HEK293T (cell line): Measurements from ENCODE around the gene SLC35F3.
"Not testable (repeated sequence)": the region's sequence is repeated elsewhere in the genome, so short reads cannot be mapped to it uniquely, and the experiment has no call there.

Experiments
- CTCF ChIA-PET: fragments of 350-600 bp; formaldehyde crosslinking; extraction: SDS; loops from one replicate; lab custom pipeline; 2021; ENCODE audit warnings: antibody characterized with exemption, inconsistent platforms; lab: Yijun Ruan, JAX
- POLR2A ChIA-PET: fragments of 350-600 bp; formaldehyde crosslinking; extraction: SDS; loops from one replicate; lab custom pipeline; 2020; ENCODE audit warnings: antibody characterized with exemption, inconsistent platforms; lab: Yijun Ruan, JAX
- DNase-seq: peaks from one replicate; pipeline ENCODE4 v3.0.0; 2012; ENCODE audit warnings: mixed read lengths; ENCODE audit errors: extremely low spot score
- ARNT ChIP-seq: fragments of 450-650 bp; IDR thresholded peaks from 2 replicates; pipeline ENCODE4 v1.6.1; 2017; ENCODE audit warnings: mild to moderate bottlenecking
- BHLHE40 ChIP-seq: fragments of 450-650 bp; IDR thresholded peaks from 2 replicates; pipeline ENCODE4 v1.6.1; 2016; ENCODE audit warnings: mild to moderate bottlenecking, moderate library complexity, borderline replicate concordance
- ELF4 ChIP-seq: fragments of 450-650 bp; IDR thresholded peaks from 2 replicates; pipeline ENCODE4 v1.6.1; 2017; ENCODE audit warnings: antibody characterized with exemption
- FOXA1 ChIP-seq: fragments of 450-650 bp; IDR thresholded peaks from 2 replicates; pipeline ENCODE4 v1.6.1; 2016; ENCODE audit warnings: mild to moderate bottlenecking
- FOXK2 ChIP-seq: fragments of 450-650 bp; IDR thresholded peaks from 2 replicates; pipeline ENCODE4 v1.6.1; 2016; ENCODE audit warnings: mild to moderate bottlenecking
- FOXM1 ChIP-seq: fragments of 450-650 bp; IDR thresholded peaks from 2 replicates; pipeline ENCODE4 v1.6.1; 2017; ENCODE audit warnings: mild to moderate bottlenecking, borderline replicate concordance
- HDGF ChIP-seq: fragments of 450-650 bp; IDR thresholded peaks from 2 replicates; pipeline ENCODE4 v1.6.1; 2017; ENCODE audit warnings: antibody characterized with exemption, borderline replicate concordance
- L3MBTL2 ChIP-seq: fragments of 450-650 bp; conservative IDR thresholded peaks from 2 replicates; pipeline ENCODE4 v1.6.1; 2016; ENCODE audit warnings: mild to moderate bottlenecking
- LEF1 ChIP-seq: fragments of 450-650 bp; IDR thresholded peaks from 2 replicates; pipeline ENCODE4 v1.6.1; 2017; ENCODE audit warnings: mild to moderate bottlenecking, borderline replicate concordance
- NFRKB ChIP-seq: fragments of 450-650 bp; IDR thresholded peaks from 2 replicates; pipeline ENCODE4 v1.6.1; 2016; ENCODE audit warnings: mild to moderate bottlenecking, moderate library complexity
- SP1 ChIP-seq: fragments of 450-650 bp; IDR thresholded peaks from 2 replicates; pipeline ENCODE4 v1.6.1; 2017
- SUZ12 ChIP-seq: fragments of 450-650 bp; IDR thresholded peaks from 2 replicates; pipeline ENCODE4 v1.6.1; 2016; ENCODE audit warnings: mild to moderate bottlenecking
- ZNF384 ChIP-seq: fragments of 450-650 bp; IDR thresholded peaks from 2 replicates; pipeline ENCODE4 v1.6.1; 2016
- TF ChIP-seq, protein P1 (sequence below): fragments of 450-650 bp; IDR thresholded peaks from 2 replicates; pipeline ENCODE4 v1.6.1; 2016

SLC35F3 gene

DNA sequence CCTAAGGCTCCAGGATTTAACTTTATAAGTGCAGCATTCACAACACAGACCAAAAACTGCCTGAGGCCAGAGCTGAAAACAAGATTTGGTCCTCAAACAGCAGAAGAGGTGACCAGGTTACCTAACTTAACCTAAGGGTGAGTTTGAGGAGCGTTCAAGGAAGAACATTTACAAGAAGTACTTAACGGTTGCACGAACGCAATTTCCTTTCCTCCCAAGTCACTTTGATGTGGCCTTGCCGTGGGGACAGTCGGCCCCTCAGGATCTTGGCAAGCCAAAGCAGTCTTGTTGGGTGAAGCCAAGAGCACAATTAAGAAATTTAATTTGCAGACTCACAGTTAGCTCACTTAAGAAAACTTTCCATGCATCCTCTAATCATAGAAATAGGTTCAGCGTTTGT lies 266.1 kb downstream of the SLC35F3 start:
- TF ChIP-seq SP1 (no peak), BHLHE40 (no peak), HDGF (no peak), FOXM1 (no peak), ARNT (no peak), L3MBTL2 (no peak)
- TF ChIP-seq, protein P1, sequence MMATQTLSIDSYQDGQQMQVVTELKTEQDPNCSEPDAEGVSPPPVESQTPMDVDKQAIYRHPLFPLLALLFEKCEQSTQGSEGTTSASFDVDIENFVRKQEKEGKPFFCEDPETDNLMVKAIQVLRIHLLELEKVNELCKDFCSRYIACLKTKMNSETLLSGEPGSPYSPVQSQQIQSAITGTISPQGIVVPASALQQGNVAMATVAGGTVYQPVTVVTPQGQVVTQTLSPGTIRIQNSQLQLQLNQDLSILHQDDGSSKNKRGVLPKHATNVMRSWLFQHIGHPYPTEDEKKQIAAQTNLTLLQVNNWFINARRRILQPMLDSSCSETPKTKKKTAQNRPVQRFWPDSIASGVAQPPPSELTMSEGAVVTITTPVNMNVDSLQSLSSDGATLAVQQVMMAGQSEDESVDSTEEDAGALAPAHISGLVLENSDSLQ: no peak
- ChIA-PET POLR2A (no interaction called here), CTCF (interaction anchor here (0.6 to 1.4 kb wide), 2 partner anchors 17 to 1148 kb away, joined by 3 read pairs; no protein-coding TSS in a partner anchor)
- no peak for DNase-seq

DNA sequence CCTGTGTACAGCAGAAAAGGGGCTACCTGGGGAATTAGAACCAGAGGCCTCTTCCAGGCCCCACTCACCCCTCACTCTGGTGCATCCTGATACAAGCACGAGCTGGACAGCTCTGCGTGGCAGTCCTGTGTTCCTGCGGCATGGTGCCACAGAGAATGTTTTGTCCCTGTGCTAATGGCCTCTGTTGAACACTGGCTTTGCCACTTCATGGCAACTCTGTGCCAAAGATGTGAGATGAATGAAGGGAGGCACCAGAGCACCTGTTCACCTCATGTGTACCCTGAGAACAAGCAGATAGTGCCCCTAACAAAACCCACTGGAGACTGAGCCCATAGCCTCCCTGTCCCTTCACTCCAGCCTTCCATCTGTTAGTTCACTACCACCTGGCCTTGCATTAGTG lies 269.5 kb downstream of the SLC35F3 start:
- POLR2A ChIA-PET: no interaction called here
- no peak for DNase-seq

DNA sequence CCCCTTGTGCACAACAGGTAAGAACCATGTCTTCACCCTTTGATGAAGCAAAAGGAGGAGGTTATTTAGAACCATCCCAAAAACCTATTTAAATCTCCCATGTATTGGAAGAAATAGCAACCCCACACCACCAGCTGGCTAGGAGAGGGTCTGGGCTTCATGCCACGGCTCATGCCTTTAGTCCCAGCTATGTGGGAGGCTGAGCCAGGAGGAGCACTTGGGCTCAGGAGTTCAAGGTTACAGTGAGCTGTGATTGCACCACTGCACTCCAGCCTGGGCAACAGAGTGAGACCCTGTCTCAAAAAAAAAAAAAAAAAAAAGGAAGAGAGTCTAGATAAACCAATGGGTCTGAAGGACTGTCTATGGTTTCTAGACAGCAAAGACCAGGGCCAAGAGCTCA lies 270.9 kb downstream of the SLC35F3 start:
- POLR2A ChIA-PET: no interaction called here
- no peak for DNase-seq
- no peak for TF ChIP-seq SUZ12
- CTCF ChIA-PET: no interaction called here

More for the DNA sequence above, 269.5 kb downstream of the SLC35F3 start:
- TF ChIP-seq LEF1 (no peak), FOXK2 (no peak), FOXM1 (no peak), SUZ12 (no peak), ZNF384 (no peak)
- TF ChIP-seq, protein P1: no peak
- CTCF ChIA-PET: interaction anchor here (1.5 kb wide), 1 partner anchor 136 kb away, joined by 3 read pairs; no protein-coding TSS in a partner anchor

DNA sequence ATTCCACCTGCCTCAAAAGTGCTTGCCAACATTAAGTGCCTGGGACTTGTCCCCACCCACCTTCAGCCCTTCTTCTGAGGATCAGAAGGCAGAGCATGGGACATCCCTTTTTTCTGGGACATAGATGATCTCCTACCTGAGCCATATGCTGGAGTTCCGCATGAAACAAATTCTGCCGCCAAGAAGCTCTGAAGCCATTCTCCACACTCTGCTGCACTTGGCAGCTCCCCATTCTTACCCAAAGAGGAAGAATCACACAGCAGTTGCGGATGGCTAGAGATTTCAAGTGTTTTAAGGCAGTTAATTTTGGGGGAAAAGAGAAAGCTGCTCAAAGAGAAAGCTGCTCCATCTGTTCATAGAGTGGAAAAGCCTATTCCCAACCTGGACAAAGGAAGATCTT lies 271.5 kb downstream of the SLC35F3 start:
- DNase-seq: no peak
- CTCF ChIA-PET: no interaction called here
- TF ChIP-seq SUZ12 (no peak), FOXK2 (no peak), FOXM1 (no peak), LEF1 (no peak), BHLHE40 (no peak), HDGF (no peak)
- POLR2A ChIA-PET: no interaction called here

DNA sequence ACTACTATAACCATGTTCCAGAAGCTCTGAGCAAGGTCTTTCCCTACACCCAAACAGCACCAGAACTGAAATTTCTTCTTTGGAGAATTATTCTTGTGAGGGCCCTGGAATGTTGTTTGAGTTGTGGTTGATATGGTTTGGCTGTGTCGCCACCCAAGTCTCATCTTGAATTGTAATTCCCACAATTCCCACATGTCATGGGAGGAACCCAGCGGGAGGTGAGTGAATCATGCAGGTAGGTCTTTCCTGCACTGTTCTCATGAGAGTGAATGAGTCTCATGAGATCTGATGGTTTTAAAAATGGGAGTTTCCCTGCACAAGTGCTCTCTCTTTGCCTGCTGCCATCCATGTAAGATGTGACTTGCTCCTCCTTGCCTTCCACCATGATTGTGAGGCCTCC lies 272.4 kb downstream of the SLC35F3 start:
- DNase-seq, POLR2A ChIA-PET, CTCF ChIA-PET: not testable (repeated sequence)

DNA sequence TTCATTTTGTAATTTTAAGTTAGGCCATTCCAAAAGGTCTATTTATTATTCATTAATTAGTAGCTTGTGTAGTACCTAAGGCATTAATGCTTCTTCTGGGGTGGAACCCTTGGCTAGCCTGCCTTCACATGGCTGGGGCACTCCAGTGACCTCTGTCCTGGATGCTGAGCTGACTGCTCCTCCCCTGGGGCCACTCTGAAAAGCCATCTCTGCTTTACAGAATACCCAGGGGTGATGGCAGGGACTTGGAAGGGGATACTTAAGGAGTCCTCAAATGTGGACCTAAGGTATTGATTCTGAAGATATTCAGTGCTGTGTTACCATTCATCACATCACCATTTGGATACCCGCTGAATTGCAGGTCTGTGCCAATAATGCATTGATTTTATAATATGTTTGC lies 281.0 kb downstream of the SLC35F3 start:
- no peak for TF ChIP-seq LEF1
- TF ChIP-seq ZNF384: no peak
- no peak for TF ChIP-seq ELF4
- no peak for TF ChIP-seq BHLHE40
- TF ChIP-seq SP1: no peak
- TF ChIP-seq ARNT: no peak
- no peak for TF ChIP-seq HDGF
- no peak for TF ChIP-seq L3MBTL2
- TF ChIP-seq, protein P1: no peak
- no peak for TF ChIP-seq NFRKB
- no peak for TF ChIP-seq FOXA1
- POLR2A ChIA-PET: interaction anchor here (0.8 kb wide), 1 partner anchor 78 kb away, joined by 3 read pairs; no protein-coding TSS in a partner anchor
- CTCF ChIA-PET: no interaction called here
- DNase-seq: no peak

DNA sequence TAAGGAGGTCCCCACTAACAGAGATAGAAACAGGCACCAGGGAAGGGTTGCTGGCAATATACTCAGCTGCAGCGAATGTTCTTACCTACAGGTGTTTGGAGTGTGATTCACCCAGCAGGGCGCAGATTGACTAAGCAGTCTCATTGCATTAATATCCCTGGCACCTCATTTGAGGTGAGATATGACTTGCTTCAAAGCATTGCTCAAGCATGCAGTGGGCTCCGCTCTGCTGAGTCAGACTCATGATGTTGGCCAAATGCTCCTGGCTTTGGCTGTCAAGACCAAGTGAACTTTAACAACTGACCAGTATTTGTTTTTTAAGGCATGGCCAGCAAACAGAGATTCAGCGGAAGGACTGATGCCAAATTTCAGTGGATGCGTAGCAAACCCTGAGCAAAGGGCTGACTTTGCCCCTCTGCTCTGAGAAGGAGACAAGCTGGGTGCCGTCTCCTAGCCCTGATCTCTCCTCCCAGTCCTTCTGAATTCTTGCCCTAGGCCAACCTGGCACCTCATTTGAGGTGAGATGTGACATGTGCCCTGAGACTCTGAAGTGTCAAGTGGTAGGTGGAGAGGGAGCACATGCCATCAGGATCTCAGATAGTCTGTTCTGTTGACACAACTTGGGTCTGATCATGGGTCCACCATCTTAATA lies 281.7 kb downstream of the SLC35F3 start:
- DNase-seq: no peak
- POLR2A ChIA-PET: no interaction called here
- no peak for TF ChIP-seq L3MBTL2
- TF ChIP-seq SUZ12: no peak
- TF ChIP-seq FOXA1: no peak
- CTCF ChIA-PET: interaction anchor here (0.6 kb wide), 1 partner anchor 28 kb away, joined by 3 read pairs; no protein-coding TSS in a partner anchor

DNA sequence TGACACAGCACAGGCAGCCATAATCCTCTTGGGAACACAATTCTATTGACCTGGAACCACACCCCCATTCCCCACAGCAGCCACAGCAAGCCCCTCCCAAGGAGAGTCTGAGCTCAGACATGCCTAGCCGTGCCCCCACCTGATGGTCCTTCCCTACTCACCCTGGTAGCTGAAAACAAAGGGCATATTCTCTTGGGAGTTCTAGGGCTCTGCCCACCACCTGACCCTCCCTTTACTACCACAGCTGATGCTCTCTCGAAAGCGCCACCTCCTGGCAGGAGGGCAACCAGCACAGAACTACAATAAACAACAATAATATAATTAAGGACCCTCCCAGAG lies 283.9 kb downstream of the SLC35F3 start:
- CTCF ChIA-PET: no interaction called here
- TF ChIP-seq SUZ12 (no peak), HDGF (no peak), ELF4 (no peak)
- no peak for DNase-seq
- POLR2A ChIA-PET: no interaction called here
